KOPT-K1 (cell line): ENCODE measurements around the gene SPATA31E1.
"Not testable (repeated sequence)": the region's sequence is repeated elsewhere in the genome, so short reads cannot be mapped to it uniquely, and the experiment has no call there.

Source experiments
- H3K27ac ChIP-seq: fragments of 200-600 bp; sonication (generic); 2 replicates; pipeline ENCODE4 v1.5.1; 2016; ENCODE audit warnings: antibody characterized with exemption, mild to moderate bottlenecking, low read depth, low read length; ENCODE audit not compliant: poor library complexity, severe bottlenecking
- H3K36me3 ChIP-seq: fragments of 200-600 bp; sonication (generic); 2 replicates; pipeline ENCODE4 v1.5.1; 2017; ENCODE audit warnings: antibody characterized with exemption, mild to moderate bottlenecking, low read length, moderate library complexity; ENCODE audit not compliant: insufficient read depth
- H3K9me3 ChIP-seq: fragments of 200-600 bp; sonication (generic); 2 replicates; pipeline ENCODE4 v1.5.1; 2017; ENCODE audit warnings: antibody characterized with exemption, low read length, mild to moderate bottlenecking; ENCODE audit not compliant: insufficient read depth, poor library complexity, severe bottlenecking

SPATA31E1 gene

GRCh38 chr9:87921561-87921960 lies 38.9 kb downstream of the SPATA31E1 start:
- H3K36me3 ChIP-seq, H3K27ac ChIP-seq, H3K9me3 ChIP-seq: not testable (repeated sequence)

- not testable (repeated sequence) for H3K9me3 ChIP-seq, H3K36me3 ChIP-seq, H3K27ac ChIP-seq
Measured at GRCh38 chr9:87923012-87923411, 40.3 kb downstream of the SPATA31E1 start.

- not testable (repeated sequence) for H3K9me3 ChIP-seq, H3K36me3 ChIP-seq, H3K27ac ChIP-seq
Measured at GRCh38 chr9:87924851-87925250, 42.2 kb downstream of the SPATA31E1 start.

- H3K9me3 ChIP-seq, H3K27ac ChIP-seq, H3K36me3 ChIP-seq: not testable (repeated sequence)
Measured at GRCh38 chr9:87929152-87929551, 46.5 kb downstream of the SPATA31E1 start.

GRCh38 chr9:87934444-87934843 lies 51.8 kb downstream of the SPATA31E1 start:
- not testable (repeated sequence) for H3K27ac ChIP-seq, H3K36me3 ChIP-seq, H3K9me3 ChIP-seq

GRCh38 chr9:87937352-87937751 lies 54.7 kb downstream of the SPATA31E1 start:
- not testable (repeated sequence) for H3K27ac ChIP-seq, H3K9me3 ChIP-seq, H3K36me3 ChIP-seq

GRCh38 chr9:87937918-87938317 lies 55.2 kb downstream of the SPATA31E1 start:
- not testable (repeated sequence) for H3K36me3 ChIP-seq, H3K27ac ChIP-seq, H3K9me3 ChIP-seq

- not testable (repeated sequence) for H3K36me3 ChIP-seq, H3K9me3 ChIP-seq, H3K27ac ChIP-seq
Measured at GRCh38 chr9:87938336-87938735, 55.7 kb downstream of the SPATA31E1 start.
